HG02763 (cell line): ENCODE measurements around the gene TNIP1.

Source experiments
- ATAC-seq: cut with Tn5 transposase; IDR thresholded peaks from one replicate; pipeline ENCODE4 v1.9.1; 2021; ENCODE audit warnings: mild to moderate bottlenecking, moderate library complexity; ENCODE audit not compliant: unreplicated experiment

TNIP1 gene

DNA sequence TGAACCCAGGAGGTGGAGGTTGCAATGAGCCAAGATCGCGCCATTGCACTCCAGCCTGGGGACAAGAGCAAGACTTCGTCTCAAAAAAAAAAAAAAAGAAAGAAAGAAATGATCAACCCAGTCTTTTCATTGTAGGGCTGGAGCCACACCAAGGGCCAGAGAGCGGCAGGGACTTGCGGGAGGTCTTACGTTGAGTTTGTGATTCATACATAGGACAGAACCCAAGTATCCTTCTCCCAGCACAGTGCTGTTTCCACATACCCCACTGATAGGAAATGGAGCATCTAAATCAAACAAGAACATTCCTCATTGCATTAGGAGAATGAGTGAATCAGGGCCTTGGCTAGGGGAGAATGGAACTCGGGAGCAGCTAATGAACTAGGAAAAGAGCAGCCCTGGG, 3.5 kb upstream of the TNIP1 start:
- ATAC-seq: no peak

GRCh38 chr5:151083081-151083676, 2.3 kb upstream of the TNIP1 start:
- no peak for ATAC-seq

DNA sequence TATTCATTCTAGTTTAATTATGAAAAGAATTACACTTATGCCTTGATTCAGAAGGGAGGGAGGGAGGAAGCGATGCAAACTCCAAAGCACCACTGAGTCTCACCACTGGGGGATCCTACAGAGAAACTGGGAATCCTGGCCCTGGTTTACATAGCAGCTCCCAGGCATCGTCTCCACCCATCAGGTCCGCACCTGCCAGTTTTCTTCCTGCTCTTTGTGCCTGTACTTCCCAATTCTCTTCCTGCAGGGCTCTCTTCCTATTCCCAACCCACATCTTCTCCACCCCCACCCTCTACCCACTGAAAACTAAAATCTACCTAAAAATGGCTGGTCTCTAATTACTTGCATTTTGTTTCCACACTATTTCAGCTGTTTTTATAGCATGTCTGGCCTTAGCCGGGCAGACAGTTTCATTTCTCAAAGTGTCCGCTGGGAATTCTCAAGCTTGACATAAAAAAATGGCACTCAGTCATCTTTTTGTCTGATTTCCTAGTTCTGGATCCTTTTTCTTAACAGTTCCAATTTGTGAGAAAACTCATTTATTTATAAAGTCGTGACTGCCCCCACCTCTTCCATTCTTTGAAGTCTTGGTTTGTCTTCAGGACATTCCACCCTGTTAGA, 1.6 kb upstream of the TNIP1 start:
- ATAC-seq: no peak

GRCh38 chr5:151081431-151082281, 822 bp upstream of the TNIP1 start:
- ATAC-seq: no peak

- ATAC-seq: no peak
Observed at GRCh38 chr5:151079838-151080612, 809 bp downstream of the TNIP1 start.

- ATAC-seq: peak; percentile 36
Observed at GRCh38 chr5:151078490-151079262, 2.2 kb downstream of the TNIP1 start.

DNA sequence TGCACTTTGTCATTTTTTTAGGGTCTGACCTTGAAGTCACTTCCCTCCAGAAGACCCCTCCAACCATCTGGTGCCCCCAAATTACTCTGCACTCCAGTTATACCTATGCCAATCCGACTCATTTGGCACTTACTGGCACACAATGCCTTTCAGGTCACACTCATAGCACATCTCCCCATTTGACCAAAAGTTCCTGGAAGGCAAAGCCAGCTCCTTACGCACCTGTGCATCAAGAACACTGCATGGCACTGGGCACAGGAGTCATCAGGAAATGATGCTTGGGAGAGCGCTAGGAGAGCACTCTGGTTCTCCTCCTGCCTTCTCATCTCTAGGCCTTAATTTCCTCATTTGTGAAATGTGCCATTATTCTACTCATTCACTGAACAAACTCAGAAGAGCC, 2.9 kb downstream of the TNIP1 start:
- no peak for ATAC-seq

GRCh38 chr5:151077419-151077818, 3.4 kb downstream of the TNIP1 start:
- no peak for ATAC-seq

GRCh38 chr5:151076616-151077015, 4.2 kb downstream of the TNIP1 start:
- no peak for ATAC-seq

GRCh38 chr5:151075698-151076331, 5.0 kb downstream of the TNIP1 start:
- ATAC-seq: no peak

GRCh38 chr5:151074557-151074956, 6.3 kb downstream of the TNIP1 start:
- ATAC-seq: no peak

GRCh38 chr5:151073280-151073679, 7.6 kb downstream of the TNIP1 start:
- ATAC-seq: no peak

- ATAC-seq: no peak
Observed at GRCh38 chr5:151072630-151073025, 8.2 kb downstream of the TNIP1 start.

- ATAC-seq: no peak
Observed at GRCh38 chr5:151071848-151072629, 8.8 kb downstream of the TNIP1 start.

- no peak for ATAC-seq
Observed at GRCh38 chr5:151071021-151071420, 9.8 kb downstream of the TNIP1 start.

DNA sequence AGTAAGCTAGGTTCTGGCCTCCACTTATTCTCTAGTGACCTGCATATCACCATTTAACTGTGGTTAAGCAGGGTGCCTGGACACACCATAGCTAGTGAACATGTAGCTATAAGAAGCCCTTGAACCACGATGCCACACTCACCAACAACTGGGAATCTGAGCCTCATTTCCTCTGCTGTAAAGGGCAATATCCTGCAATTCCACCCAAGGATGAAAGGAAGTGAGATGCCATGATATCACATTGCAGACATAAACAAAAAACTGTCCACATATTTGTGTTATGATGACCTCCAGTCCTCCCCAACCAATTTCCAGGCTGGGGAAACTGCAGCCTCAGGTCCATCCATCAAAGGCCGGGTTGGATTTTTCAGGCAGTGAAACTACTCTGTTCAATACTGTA, 10.4 kb downstream of the TNIP1 start:
- no peak for ATAC-seq

DNA sequence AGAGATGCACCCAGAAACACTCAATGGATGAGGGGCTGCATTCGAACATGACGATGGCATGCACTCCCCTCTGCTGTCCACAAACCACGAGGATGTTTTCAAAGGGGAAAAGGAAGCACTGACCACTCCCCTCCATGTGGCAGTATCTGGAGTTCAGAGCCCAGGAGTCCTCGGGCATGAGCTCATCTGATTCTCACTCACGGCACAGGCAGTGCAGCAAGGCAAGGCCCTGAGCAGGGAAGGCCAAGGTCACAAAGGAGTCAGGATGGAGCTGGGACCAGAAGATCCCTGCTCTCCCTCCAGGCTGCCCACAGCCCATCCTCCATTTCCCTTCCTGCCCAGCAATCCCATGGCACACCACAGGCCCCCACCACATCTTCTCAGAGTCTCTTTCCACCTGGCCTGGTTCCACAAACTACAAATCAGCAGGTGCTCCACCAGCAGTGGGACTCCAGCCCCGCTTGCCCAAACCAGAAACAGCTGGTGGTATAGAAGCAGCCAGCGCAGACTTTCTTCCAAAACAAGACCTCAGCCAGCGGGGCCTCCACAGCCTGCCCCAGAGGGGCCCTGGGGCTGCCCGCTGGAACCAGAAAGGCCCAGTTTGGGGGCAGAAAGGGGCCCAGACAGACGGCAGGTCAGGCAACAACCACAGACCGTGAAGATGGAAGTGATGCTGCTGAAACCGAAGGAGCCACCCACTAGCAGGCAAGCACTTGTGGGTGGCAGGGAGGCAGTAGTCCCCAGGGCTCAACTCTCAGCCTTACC, 12.2 kb downstream of the TNIP1 start:
- ATAC-seq: peak; percentile 62

DNA sequence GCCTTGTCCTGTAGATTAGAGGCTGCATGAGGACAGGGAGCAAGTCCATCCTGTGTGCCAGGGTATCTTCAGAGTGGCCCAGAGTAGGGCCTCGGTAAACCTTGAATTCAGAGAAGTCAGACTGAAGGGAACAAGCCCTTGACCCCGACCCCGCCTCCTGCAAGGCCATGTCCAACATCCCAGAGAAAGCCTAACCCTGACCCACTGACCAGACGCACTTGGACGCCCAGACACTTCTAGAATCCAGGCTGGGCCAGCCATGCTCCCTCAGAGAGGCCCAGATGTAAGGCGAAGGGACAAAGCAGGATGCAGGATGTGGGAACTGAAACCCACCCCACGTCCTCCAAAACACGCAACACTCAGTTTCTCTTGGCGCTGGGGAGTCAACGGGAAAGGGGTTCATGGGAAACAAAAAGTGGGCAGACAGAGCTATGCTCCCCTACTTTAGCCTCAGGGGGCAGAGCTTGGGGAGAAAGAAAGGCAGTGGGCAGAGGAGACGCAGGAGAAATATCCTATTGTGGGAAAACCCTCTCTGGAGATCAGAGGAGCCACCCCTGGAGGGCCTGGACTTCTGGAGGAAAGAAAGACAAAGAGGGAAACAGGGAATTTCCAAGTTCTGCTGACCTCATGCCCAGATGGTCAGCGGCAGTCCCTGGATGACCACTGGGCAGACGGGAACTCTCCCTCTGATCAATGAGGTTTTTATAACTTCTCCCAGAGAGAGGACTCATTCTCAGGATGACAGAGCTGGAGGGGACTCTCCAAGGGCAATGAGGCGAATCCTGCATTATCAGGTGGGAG, 13.0 kb downstream of the TNIP1 start:
- peak; percentile 4 for ATAC-seq
